ENCODE data around the gene CUX1.

DNA sequence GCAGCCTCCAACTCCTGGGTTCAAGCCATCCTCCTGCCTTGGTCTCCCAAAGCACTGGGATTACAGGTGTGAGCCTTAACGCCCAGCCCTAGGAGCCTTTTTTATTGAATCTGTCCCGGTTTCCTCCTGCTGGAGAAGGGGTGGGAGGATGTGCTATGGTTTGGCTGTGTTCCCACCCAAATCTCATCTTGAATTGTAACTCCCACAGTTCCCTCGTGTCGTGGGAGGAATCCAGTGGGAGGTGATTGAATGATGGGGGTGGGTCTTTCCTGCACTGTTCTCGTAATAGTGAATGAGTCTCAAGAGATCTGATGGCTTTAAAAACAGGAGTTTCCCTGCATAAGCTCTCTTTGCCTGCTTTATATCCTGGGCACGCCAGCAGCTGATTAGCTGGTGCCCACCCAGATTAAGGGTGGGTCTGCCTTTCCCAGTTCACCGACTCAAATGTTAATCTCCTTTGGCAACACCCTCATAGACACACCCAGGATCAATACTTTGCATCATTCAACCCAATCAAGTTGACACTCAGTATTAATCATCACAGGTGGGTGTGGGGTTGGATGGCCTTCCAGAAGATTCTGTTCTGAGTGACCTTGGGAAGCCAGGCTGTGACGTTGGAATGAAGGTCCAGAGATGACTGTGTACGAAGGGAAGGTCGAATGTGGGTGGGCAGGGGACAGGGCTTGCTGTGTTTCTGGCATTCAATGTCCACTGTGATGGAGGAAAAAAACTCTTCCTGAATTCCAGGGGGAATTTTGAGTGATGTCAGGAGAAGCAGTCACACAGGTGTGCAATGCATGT lies 33.8 kb upstream of the CUX1 start:
- TF ChIP-seq, protein P1, sequence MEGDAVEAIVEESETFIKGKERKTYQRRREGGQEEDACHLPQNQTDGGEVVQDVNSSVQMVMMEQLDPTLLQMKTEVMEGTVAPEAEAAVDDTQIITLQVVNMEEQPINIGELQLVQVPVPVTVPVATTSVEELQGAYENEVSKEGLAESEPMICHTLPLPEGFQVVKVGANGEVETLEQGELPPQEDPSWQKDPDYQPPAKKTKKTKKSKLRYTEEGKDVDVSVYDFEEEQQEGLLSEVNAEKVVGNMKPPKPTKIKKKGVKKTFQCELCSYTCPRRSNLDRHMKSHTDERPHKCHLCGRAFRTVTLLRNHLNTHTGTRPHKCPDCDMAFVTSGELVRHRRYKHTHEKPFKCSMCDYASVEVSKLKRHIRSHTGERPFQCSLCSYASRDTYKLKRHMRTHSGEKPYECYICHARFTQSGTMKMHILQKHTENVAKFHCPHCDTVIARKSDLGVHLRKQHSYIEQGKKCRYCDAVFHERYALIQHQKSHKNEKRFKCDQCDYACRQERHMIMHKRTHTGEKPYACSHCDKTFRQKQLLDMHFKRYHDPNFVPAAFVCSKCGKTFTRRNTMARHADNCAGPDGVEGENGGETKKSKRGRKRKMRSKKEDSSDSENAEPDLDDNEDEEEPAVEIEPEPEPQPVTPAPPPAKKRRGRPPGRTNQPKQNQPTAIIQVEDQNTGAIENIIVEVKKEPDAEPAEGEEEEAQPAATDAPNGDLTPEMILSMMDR (IDR thresholded peaks at IDR 0.05), result no peak
- no peak for TF ChIP-seq POLR2A (IDR thresholded peaks at IDR 0.05)

All from body of pancreas (tissue), 4 donors.